Panc1 (cell line): Measurements from ENCODE around the gene CDH12. TPM values are rescaled to one million over a fixed set of nuclear protein-coding genes. Genes with fewer than 3 reads are reported as not detected.

Experiments used
- ATAC-seq: fragments of 200-7000 bp; cut with Tn5 transposase; 2 replicates; pipeline ENCODE4 v1.9.1; 2020; ENCODE audit warnings: mild to moderate bottlenecking, moderate library complexity
- BruUV-seq: library from RNA; stranded (reverse); fragments of 400-500 nt; replicated peaks from 2 replicates; lab custom pipeline; 2021; lab: Mats Ljungman, UMichigan
- CTCF ChIA-PET: fragments of 300-600 bp; sonication (Branson Sonifier 250); formaldehyde crosslinking; loops from one replicate; lab custom pipeline; 2022; ENCODE audit warnings: antibody characterized with exemption; lab: Charles Lee
- POLR2A ChIA-PET: fragments of 300-600 bp; sonication (Branson Sonifier 250); formaldehyde crosslinking; loops from one replicate; lab custom pipeline; 2022; ENCODE audit warnings: antibody characterized with exemption; lab: Charles Lee
- DNase-seq: peaks from one replicate; pipeline ENCODE4 v3.0.0-alpha.2; 2010; ENCODE audit warnings: low read depth, low spot score
- H3K27ac ChIP-seq: 2 replicates; pipeline ENCODE4 v1.5.1; 2011; ENCODE audit warnings: mild to moderate bottlenecking, low read length, inconsistent platforms
- H3K27me3 ChIP-seq: fragments of 200-500 bp; sonication (Bioruptor generic); 2 replicates; pipeline ENCODE4 v1.6.0; 2014; ENCODE audit warnings: low read length, inconsistent platforms; ENCODE audit not compliant: control insufficient read depth, insufficient read depth
- H3K36me3 ChIP-seq: fragments of 200-500 bp; sonication (Bioruptor generic); 2 replicates; pipeline ENCODE4 v1.5.1; 2014; ENCODE audit warnings: inconsistent platforms, mild to moderate bottlenecking, low read length, moderate library complexity; ENCODE audit not compliant: control insufficient read depth, insufficient read depth
- H3K4me1 ChIP-seq: 2 replicates; pipeline ENCODE4 v1.5.1; 2011; ENCODE audit warnings: inconsistent platforms, mild to moderate bottlenecking, low read length, moderate library complexity; ENCODE audit not compliant: control insufficient read depth, insufficient read depth
- H3K4me3 ChIP-seq, 2 experiments: 2 replicates each; pipeline ENCODE4 v1.5.1; 2011 to 2012; ENCODE audit warnings: low read depth in 2 of 2, low read length in 2 of 2, mild to moderate bottlenecking in 2 of 2, inconsistent platforms in 1 of 2, moderate library complexity in 1 of 2
- H3K9me3 ChIP-seq: fragments of 200-500 bp; sonication (Bioruptor generic); 2 replicates; pipeline ENCODE4 v1.5.1; 2014; ENCODE audit warnings: low read depth, mild to moderate bottlenecking, inconsistent platforms, low read length, moderate library complexity; ENCODE audit not compliant: control insufficient read depth, insufficient read depth
- POLR2AphosphoS5 ChIP-seq: IDR thresholded peaks from 2 replicates; pipeline ENCODE4 v1.6.1; 2012; ENCODE audit warnings: mild to moderate bottlenecking, low read depth, low read length, moderate library complexity
- SIN3A ChIP-seq: IDR thresholded peaks from 2 replicates; pipeline ENCODE4 v1.6.1; 2012; ENCODE audit warnings: low read depth, mild to moderate bottlenecking, low read length, moderate library complexity, borderline replicate concordance; ENCODE audit not compliant: insufficient read depth
- TCF7L2 ChIP-seq: IDR thresholded peaks from 2 replicates; pipeline ENCODE4 v1.6.1; 2011; ENCODE audit warnings: mild to moderate bottlenecking, low read depth, low read length, inconsistent platforms
- in situ Hi-C: cut with HindIII; loops from 2 replicates; pipeline ENCODE4 v1.10.0; 2016; ENCODE audit warnings: low sequenced_read_pairs, low pct_unique_long_range_greater_than_20kb
- intact Hi-C: fragments of 100-400 bp; cut with micrococcal nuclease; formaldehyde crosslinking; loops from one replicate; pipeline ENCODE4 v1.10.0; 2022; ENCODE audit not compliant: unreplicated experiment
- total RNA-seq: library from RNA; stranded (reverse); gene quantifications from one replicate; pipeline ENCODE4 v1.2.1, GENCODE V29; 2021; ENCODE audit not compliant: unreplicated experiment
- TF ChIP-seq, protein P1 (sequence below), 2 experiments: IDR thresholded peaks; 2 replicates each; pipeline ENCODE4 v1.6.1; 2011 to 2012; ENCODE audit warnings: low read depth in 2 of 2, control low read depth in 1 of 2, low read length in 1 of 2, mild to moderate bottlenecking in 1 of 2, moderate library complexity in 1 of 2; ENCODE audit not compliant: insufficient read depth in 1 of 2
- TF ChIP-seq, protein P2 (sequence below): fragments of 450-650 bp; IDR thresholded peaks from 2 replicates; pipeline ENCODE4 v1.5.1; 2017; ENCODE audit warnings: mild to moderate bottlenecking

Gene CDH12
- total RNA-seq, 1 experiment from 2014 or later, result not detected

DNA sequence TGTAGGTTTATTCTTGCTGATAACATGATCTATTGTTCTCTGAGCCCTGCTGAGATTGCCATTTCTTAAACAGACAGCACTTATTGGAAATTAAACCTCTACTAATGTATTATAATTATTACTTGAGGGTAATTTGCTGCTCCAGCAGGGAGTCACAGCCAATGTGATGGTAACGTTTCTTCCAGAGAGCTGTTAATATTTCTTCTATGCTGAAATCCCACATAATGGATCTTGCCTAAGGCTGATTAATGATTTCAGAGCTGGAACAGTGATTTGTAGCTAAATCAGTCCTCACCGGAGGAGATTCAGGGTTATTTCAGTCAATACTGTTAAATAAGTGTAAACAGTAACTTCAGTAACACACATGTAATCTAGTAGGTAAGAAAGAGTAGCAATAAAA lies 170.1 kb downstream of the CDH12 start:
- TF ChIP-seq SIN3A (no peak), TCF7L2 (no peak), POLR2AphosphoS5 (no peak)
- TF ChIP-seq, protein P1, sequence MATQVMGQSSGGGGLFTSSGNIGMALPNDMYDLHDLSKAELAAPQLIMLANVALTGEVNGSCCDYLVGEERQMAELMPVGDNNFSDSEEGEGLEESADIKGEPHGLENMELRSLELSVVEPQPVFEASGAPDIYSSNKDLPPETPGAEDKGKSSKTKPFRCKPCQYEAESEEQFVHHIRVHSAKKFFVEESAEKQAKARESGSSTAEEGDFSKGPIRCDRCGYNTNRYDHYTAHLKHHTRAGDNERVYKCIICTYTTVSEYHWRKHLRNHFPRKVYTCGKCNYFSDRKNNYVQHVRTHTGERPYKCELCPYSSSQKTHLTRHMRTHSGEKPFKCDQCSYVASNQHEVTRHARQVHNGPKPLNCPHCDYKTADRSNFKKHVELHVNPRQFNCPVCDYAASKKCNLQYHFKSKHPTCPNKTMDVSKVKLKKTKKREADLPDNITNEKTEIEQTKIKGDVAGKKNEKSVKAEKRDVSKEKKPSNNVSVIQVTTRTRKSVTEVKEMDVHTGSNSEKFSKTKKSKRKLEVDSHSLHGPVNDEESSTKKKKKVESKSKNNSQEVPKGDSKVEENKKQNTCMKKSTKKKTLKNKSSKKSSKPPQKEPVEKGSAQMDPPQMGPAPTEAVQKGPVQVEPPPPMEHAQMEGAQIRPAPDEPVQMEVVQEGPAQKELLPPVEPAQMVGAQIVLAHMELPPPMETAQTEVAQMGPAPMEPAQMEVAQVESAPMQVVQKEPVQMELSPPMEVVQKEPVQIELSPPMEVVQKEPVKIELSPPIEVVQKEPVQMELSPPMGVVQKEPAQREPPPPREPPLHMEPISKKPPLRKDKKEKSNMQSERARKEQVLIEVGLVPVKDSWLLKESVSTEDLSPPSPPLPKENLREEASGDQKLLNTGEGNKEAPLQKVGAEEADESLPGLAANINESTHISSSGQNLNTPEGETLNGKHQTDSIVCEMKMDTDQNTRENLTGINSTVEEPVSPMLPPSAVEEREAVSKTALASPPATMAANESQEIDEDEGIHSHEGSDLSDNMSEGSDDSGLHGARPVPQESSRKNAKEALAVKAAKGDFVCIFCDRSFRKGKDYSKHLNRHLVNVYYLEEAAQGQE (IDR thresholded peaks at IDR 0.05; ENCODE audit: insufficient read depth in 1 of 2, low read depth in 2 of 2, low read length in 1 of 2), result no peak
- TF ChIP-seq, protein P2, sequence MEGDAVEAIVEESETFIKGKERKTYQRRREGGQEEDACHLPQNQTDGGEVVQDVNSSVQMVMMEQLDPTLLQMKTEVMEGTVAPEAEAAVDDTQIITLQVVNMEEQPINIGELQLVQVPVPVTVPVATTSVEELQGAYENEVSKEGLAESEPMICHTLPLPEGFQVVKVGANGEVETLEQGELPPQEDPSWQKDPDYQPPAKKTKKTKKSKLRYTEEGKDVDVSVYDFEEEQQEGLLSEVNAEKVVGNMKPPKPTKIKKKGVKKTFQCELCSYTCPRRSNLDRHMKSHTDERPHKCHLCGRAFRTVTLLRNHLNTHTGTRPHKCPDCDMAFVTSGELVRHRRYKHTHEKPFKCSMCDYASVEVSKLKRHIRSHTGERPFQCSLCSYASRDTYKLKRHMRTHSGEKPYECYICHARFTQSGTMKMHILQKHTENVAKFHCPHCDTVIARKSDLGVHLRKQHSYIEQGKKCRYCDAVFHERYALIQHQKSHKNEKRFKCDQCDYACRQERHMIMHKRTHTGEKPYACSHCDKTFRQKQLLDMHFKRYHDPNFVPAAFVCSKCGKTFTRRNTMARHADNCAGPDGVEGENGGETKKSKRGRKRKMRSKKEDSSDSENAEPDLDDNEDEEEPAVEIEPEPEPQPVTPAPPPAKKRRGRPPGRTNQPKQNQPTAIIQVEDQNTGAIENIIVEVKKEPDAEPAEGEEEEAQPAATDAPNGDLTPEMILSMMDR, result no peak
- POLR2A ChIA-PET, result no interaction called here
- no peak for DNase-seq
- Histone ChIP-seq H3K4me3 (no peak overlapping the region), H3K27me3 (no peaks in the 10 kb centered on the region), H3K36me3 (no peaks in the 10 kb centered on the region; the same call in 1 of the 2 replicates), H3K27ac (no peak overlapping the region), H3K4me1 (no peaks in the 10 kb centered on the region), H3K9me3 (no peaks in the 10 kb centered on the region)
- intact Hi-C loops (no loop called here), in situ Hi-C loops (no loop called here)
- BruUV-seq, result no TSS peak
- ATAC-seq, result no peak
- CTCF ChIA-PET, result interaction anchor here (0.6 kb wide), 1 partner anchor 342 kb away, joined by 4 read pairs; no protein-coding TSS in a partner anchor

DNA sequence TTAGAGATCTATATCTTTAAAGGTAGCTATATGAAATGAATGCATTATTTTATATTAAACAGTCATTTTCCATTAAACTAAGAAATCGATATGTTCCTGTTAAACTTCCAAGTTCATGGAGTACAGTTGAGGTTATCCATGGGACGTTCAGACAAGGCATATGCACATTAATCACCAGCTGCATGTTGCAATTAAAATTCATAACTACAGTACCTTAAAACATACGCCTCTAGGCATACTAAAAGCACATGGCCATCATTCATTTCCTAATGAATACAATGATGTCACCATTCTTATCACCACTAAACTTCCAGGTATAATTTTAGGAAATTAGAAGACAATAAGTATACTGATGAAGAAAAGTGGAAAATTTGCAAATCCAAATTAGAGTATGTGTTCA lies 174.3 kb downstream of the CDH12 start:
- Histone ChIP-seq H3K4me1 (no peaks in the 10 kb centered on the region), H3K4me3 (no peak overlapping the region), H3K27me3 (no peaks in the 10 kb centered on the region), H3K9me3 (no peaks in the 10 kb centered on the region), H3K36me3 (no peaks in the 10 kb centered on the region; the same call in 1 of the 2 replicates), H3K27ac (no peak overlapping the region)
- intact Hi-C loops, result no loop called here
- ChIA-PET POLR2A (no interaction called here), CTCF (no interaction called here)
- DNase-seq, result no peak
- no peak for ATAC-seq
- in situ Hi-C loops, result no loop called here
- no TSS peak for BruUV-seq
- TF ChIP-seq, protein P1 (IDR thresholded peaks at IDR 0.05; ENCODE audit: insufficient read depth in 1 of 2, low read depth in 2 of 2, low read length in 1 of 2), result no peak
- TF ChIP-seq POLR2AphosphoS5, result no peak
- no peak for TF ChIP-seq SIN3A
- TF ChIP-seq, protein P2, result no peak
- no peak for TF ChIP-seq TCF7L2
